Natural killer cell (primary cell): ENCODE measurements around the gene CAST. TPM values are rescaled to one million over a fixed set of nuclear protein-coding genes. Genes with fewer than 3 reads are reported as not detected.

ENCODE experiments used
- ATAC-seq, 3 donors: fragments of 150-1000 bp in 2 of 3; fragments of 200-7000 bp in 1 of 3; cut with Tn5 transposase; 1 replicate in 1 of 3; 2 replicates in 2 of 3; pipeline ENCODE4 v1.10.0; 2021; ENCODE audit warnings: mild to moderate bottlenecking in 2 of 3, moderate library complexity in 2 of 3
- DNase-seq, 2 donors: peaks; one replicate each; pipeline versions ENCODE4 v3.0.0 to v3.0.0-alpha.2; 2013 to 2021; ENCODE audit warnings: mixed read lengths in 1 of 2
- H3K27ac ChIP-seq: one replicate; pipeline ENCODE4 v1.5.1; 2013; ENCODE audit warnings: mild to moderate bottlenecking, low read length
- H3K27me3 ChIP-seq: one replicate; pipeline ENCODE4 v1.6.1; 2013; ENCODE audit warnings: low read length; ENCODE audit not compliant: control insufficient read depth, insufficient read depth
- H3K36me3 ChIP-seq: one replicate; pipeline ENCODE4 v1.6.1; 2013; ENCODE audit warnings: low read length; ENCODE audit not compliant: control insufficient read depth, insufficient read depth
- H3K4me1 ChIP-seq: one replicate; pipeline ENCODE4 v1.6.1; 2013; ENCODE audit warnings: low read length; ENCODE audit not compliant: control insufficient read depth, insufficient read depth
- H3K4me3 ChIP-seq: one replicate; pipeline ENCODE4 v1.5.1; 2013; ENCODE audit warnings: low read length
- H3K9me3 ChIP-seq: one replicate; pipeline ENCODE4 v1.6.1; 2013; ENCODE audit warnings: low read length; ENCODE audit not compliant: control insufficient read depth, insufficient read depth
- H3K27ac Mint-ChIP-seq, 2 donors: one replicate each; pipeline ENCODE4 v1.8.0; 2022; ENCODE audit warnings: mild to moderate bottlenecking in 2 of 2, mixed read lengths in 2 of 2, moderate library complexity in 1 of 2
- H3K27me3 Mint-ChIP-seq, 2 donors: one replicate each; pipeline ENCODE4 v1.8.0; 2022; ENCODE audit warnings: low read depth in 2 of 2, mixed read lengths in 2 of 2
- H3K36me3 Mint-ChIP-seq: one replicate; pipeline ENCODE4 v1.8.0; 2022; ENCODE audit warnings: mixed read lengths
- H3K4me1 Mint-ChIP-seq, 2 donors: one replicate each; pipeline ENCODE4 v1.8.0; 2022; ENCODE audit warnings: mixed read lengths in 2 of 2
- H3K4me3 Mint-ChIP-seq: one replicate; pipeline ENCODE4 v1.8.0; 2022; ENCODE audit warnings: mild to moderate bottlenecking, moderate library complexity, mixed read lengths
- H3K9me3 Mint-ChIP-seq, 2 donors: one replicate each; pipeline ENCODE4 v1.8.0; 2022; ENCODE audit warnings: mixed read lengths in 2 of 2
- CTCF ChIP-seq: fragments of 200-600 bp; IDR thresholded peaks from one replicate; pipeline ENCODE4 v1.8.0; 2022; ENCODE audit warnings: antibody characterized with exemption
- WGBS: methylation state at CpG from one replicate; pipeline ENCODE4 v1.1.7; 2013; ENCODE audit warnings: missing lambda C conversion rate; ENCODE audit not compliant: insufficient coverage; 5-methylcytosine and 5-hydroxymethylcytosine counted together
- intact Hi-C: fragments of 100-400 bp; cut with micrococcal nuclease; formaldehyde crosslinking; loops from one replicate; pipeline ENCODE4 v1.14.2; 2022
- total RNA-seq, 4 donors: library from RNA; stranded (reverse); fragments of 120-200 nt in 1 of 4; gene quantifications; one replicate each; pipeline versions ENCODE4 v1.2.3 to v1.2.4, GENCODE V29; 2013 to 2022

CAST gene
- total RNA-seq, 3 donors from 2014 or later (not counting 1 experiment from before 2014, with no cell fraction given), result 364 to 414 (median 376) TPM

- no peaks in the 10 kb centered on the region for H3K4me1 Mint-ChIP-seq
- no peaks in the 10 kb centered on the region for H3K4me1 ChIP-seq
- H3K36me3 Mint-ChIP-seq, result no peaks in the 10 kb centered on the region
- intact Hi-C loops, result no loop called here
- no peak overlapping the region for H3K4me3 ChIP-seq
- no peak overlapping the region for H3K27ac ChIP-seq
- H3K9me3 ChIP-seq, result no peaks in the 10 kb centered on the region
- no peak for TF ChIP-seq CTCF
- WGBS, result 64% methylated on average over 5 of the region's 5 CpGs
- DNase-seq (no peak), ATAC-seq (no peak)
- no peak overlapping the region for H3K27ac Mint-ChIP-seq
- H3K27me3 Mint-ChIP-seq, result peaks cover 8 to 9% of the 10 kb centered on the region in 2 donors
- H3K9me3 Mint-ChIP-seq, result no peaks in the 10 kb centered on the region
- H3K27me3 ChIP-seq, result no peaks in the 10 kb centered on the region
- H3K36me3 ChIP-seq, result no peaks in the 10 kb centered on the region
- no peak overlapping the region for H3K4me3 Mint-ChIP-seq
Observed at GRCh38 chr5:96641368-96642280, 20.6 kb upstream of the CAST start.

- H3K27ac ChIP-seq, result no peak overlapping the region
- Mint-ChIP-seq H3K36me3 (no peaks in the 10 kb centered on the region), H3K4me3 (no peak overlapping the region), H3K4me1 (no peaks in the 10 kb centered on the region), H3K9me3 (no peaks in the 10 kb centered on the region), H3K27me3 (peaks cover 8 to 9% of the 10 kb centered on the region in 2 donors), H3K27ac (no peak overlapping the region)
- WGBS, result 83% methylated on average over 2 of the region's 2 CpGs
- no peak for TF ChIP-seq CTCF
- ATAC-seq (no peak), DNase-seq (no peak)
- intact Hi-C loops, result no loop called here
- no peaks in the 10 kb centered on the region for H3K4me1 ChIP-seq
- no peaks in the 10 kb centered on the region for H3K9me3 ChIP-seq
- H3K36me3 ChIP-seq, result no peaks in the 10 kb centered on the region
- H3K27me3 ChIP-seq, result no peaks in the 10 kb centered on the region
- H3K4me3 ChIP-seq, result no peak overlapping the region
Observed at GRCh38 chr5:96642281-96642640, 19.9 kb upstream of the CAST start.

GRCh38 chr5:96645091-96645490 is 17.1 kb upstream of the CAST start:
- Mint-ChIP-seq H3K27me3 (peaks cover 0 to under 1% of the 10 kb centered on the region in 2 donors), H3K36me3 (no peaks in the 10 kb centered on the region), H3K27ac (no peak overlapping the region), H3K4me1 (no peaks in the 10 kb centered on the region), H3K4me3 (no peak overlapping the region), H3K9me3 (no peaks in the 10 kb centered on the region)
- WGBS, result 93% methylated on average over 6 of the region's 7 CpGs
- no peaks in the 10 kb centered on the region for H3K27me3 ChIP-seq
- no peak for TF ChIP-seq CTCF
- H3K9me3 ChIP-seq, result no peaks in the 10 kb centered on the region
- no peaks in the 10 kb centered on the region for H3K4me1 ChIP-seq
- H3K4me3 ChIP-seq, result no peak overlapping the region
- no peak for DNase-seq
- no peak for ATAC-seq
- no peaks in the 10 kb centered on the region for H3K36me3 ChIP-seq
- intact Hi-C loops, result no loop called here
- no peak overlapping the region for H3K27ac ChIP-seq

- no peak for DNase-seq
- TF ChIP-seq CTCF, result no peak
Observed at GRCh38 chr5:96648023-96648422, 14.2 kb upstream of the CAST start.

More at GRCh38 chr5:96648023-96648422, 14.2 kb upstream of the CAST start:
- intact Hi-C loops, result no loop called here
- Mint-ChIP-seq H3K4me1 (peaks cover 8 to 13% of the 10 kb centered on the region in 2 donors), H3K9me3 (no peaks in the 10 kb centered on the region), H3K36me3 (no peaks in the 10 kb centered on the region), H3K4me3 (no peak overlapping the region), H3K27ac (no peak overlapping the region), H3K27me3 (peaks cover 0 to 7% of the 10 kb centered on the region in 2 donors)
- Histone ChIP-seq H3K27me3 (no peaks in the 10 kb centered on the region), H3K4me1 (no peaks in the 10 kb centered on the region), H3K36me3 (no peaks in the 10 kb centered on the region), H3K4me3 (no peak overlapping the region), H3K9me3 (no peaks in the 10 kb centered on the region), H3K27ac (no peak overlapping the region)
- no peak for ATAC-seq
